Thyroid gland (tissue), 4 donors: ENCODE measurements around the gene ZDHHC12.

ENCODE experiments used
- POLR2A ChIP-seq, 2 donors: fragments of 450-650 bp; IDR thresholded peaks; one replicate each; pipeline ENCODE4 v1.6.1; 2017; ENCODE audit warnings: antibody characterized with exemption in 2 of 2, mild to moderate bottlenecking in 2 of 2, moderate library complexity in 1 of 2
- TF ChIP-seq, protein P1 (sequence below), 6 experiments: fragments of 200-600 bp in 3 of 6; fragments of 450-650 bp in 3 of 6; sonication (generic) in 3 of 6; IDR thresholded peaks; one replicate each; pipeline ENCODE4 v1.5.1; 2016 to 2019; ENCODE audit warnings: antibody characterized with exemption in 6 of 6, mild to moderate bottlenecking in 2 of 6, inconsistent platforms in 1 of 6, moderate library complexity in 1 of 6

DNA sequence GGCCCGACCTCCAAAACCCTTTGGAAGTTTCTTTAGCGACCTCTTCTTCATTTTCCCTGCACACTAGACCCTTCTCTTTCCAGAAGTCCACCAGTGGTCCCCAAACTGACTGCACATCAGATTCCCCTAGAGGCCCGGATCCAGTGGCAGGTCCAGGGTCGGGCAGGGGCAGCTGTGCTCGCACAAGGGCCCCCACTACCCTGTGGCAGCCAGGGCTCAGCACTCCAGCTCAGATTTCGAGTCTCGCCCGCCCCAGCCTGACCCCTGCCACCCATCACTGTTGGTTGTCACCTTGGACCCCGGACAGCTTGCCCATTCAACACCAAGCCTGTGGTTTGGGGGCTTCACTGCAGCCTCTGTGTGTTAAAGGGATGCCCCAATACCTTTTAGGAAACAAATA is 7.8 kb upstream of the ZDHHC12 start:
- TF ChIP-seq, protein P1, sequence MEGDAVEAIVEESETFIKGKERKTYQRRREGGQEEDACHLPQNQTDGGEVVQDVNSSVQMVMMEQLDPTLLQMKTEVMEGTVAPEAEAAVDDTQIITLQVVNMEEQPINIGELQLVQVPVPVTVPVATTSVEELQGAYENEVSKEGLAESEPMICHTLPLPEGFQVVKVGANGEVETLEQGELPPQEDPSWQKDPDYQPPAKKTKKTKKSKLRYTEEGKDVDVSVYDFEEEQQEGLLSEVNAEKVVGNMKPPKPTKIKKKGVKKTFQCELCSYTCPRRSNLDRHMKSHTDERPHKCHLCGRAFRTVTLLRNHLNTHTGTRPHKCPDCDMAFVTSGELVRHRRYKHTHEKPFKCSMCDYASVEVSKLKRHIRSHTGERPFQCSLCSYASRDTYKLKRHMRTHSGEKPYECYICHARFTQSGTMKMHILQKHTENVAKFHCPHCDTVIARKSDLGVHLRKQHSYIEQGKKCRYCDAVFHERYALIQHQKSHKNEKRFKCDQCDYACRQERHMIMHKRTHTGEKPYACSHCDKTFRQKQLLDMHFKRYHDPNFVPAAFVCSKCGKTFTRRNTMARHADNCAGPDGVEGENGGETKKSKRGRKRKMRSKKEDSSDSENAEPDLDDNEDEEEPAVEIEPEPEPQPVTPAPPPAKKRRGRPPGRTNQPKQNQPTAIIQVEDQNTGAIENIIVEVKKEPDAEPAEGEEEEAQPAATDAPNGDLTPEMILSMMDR (IDR thresholded peaks at IDR 0.05), result no peak
- TF ChIP-seq POLR2A (IDR thresholded peaks at IDR 0.05), result no peak
